Neural cell (in vitro differentiated cells): ENCODE data around the gene ABHD11. TPM values are rescaled to one million over a fixed set of nuclear protein-coding genes. Genes with fewer than 3 reads are reported as not detected.

Experiments used
- H2AFZ ChIP-seq: fragments of 200-600, 300-800 bp; sonication (generic), shearing (Covaris generic); 2 replicates; pipeline ENCODE4 v1.6.0; 2014; ENCODE audit warnings: low read depth, mild to moderate bottlenecking, antibody characterized with exemption, low read length, moderate library complexity
- H3F3A ChIP-seq: fragments of 200-600 bp; shearing (Covaris generic); 2 replicates; pipeline ENCODE4 v1.6.1; 2016; ENCODE audit warnings: mild to moderate bottlenecking, moderate library complexity, mixed read lengths, antibody characterized with exemption, low read length; ENCODE audit not compliant: insufficient read depth, poor library complexity, severe bottlenecking
- H3K27ac ChIP-seq: fragments of 200-600, 300-800 bp; sonication (generic), shearing (Covaris generic); 2 replicates; pipeline ENCODE4 v1.5.1; 2014; ENCODE audit warnings: mild to moderate bottlenecking, low read length, moderate library complexity
- H3K27me3 ChIP-seq: fragments of 300-800, 200-600 bp; sonication (generic), shearing (Covaris generic); 2 replicates; pipeline ENCODE4 v1.6.0; 2014; ENCODE audit warnings: mild to moderate bottlenecking, low read depth, low read length, moderate library complexity; ENCODE audit not compliant: insufficient read depth
- H3K36me3 ChIP-seq: fragments of 300-800, 200-600 bp; sonication (generic), shearing (Covaris generic); 2 replicates; pipeline ENCODE4 v1.5.1; 2014; ENCODE audit warnings: mild to moderate bottlenecking, antibody characterized with exemption, low read length, moderate library complexity; ENCODE audit not compliant: insufficient read depth
- H3K4me2 ChIP-seq: fragments of 300-800, 200-600 bp; sonication (generic), shearing (Covaris generic); 2 replicates; pipeline ENCODE4 v1.6.0; 2014; ENCODE audit warnings: mild to moderate bottlenecking, low read length
- H3K4me3 ChIP-seq: fragments of 300-800, 200-600 bp; sonication (generic), shearing (Covaris generic); 2 replicates; pipeline ENCODE4 v1.5.1; 2014; ENCODE audit warnings: mild to moderate bottlenecking, low read length, moderate library complexity
- H3K79me2 ChIP-seq: fragments of 200-600 bp; shearing (Covaris generic); replicated peaks from 2 replicates; pipeline ENCODE4 v1.6.0; 2014; ENCODE audit warnings: mild to moderate bottlenecking, low read length, moderate library complexity; ENCODE audit not compliant: insufficient read depth
- H3K9ac ChIP-seq: fragments of 300-800, 200-600 bp; sonication (generic), shearing (Covaris generic); 2 replicates; pipeline ENCODE4 v1.6.1; 2016; ENCODE audit warnings: mild to moderate bottlenecking, low read length, mixed read lengths
- H3K9me2 ChIP-seq: fragments of 200-600 bp; shearing (Covaris generic); 2 replicates; pipeline ENCODE4 v1.6.1; 2016; ENCODE audit warnings: mild to moderate bottlenecking, low read length, mixed read lengths; ENCODE audit not compliant: insufficient read depth
- H3K9me3 ChIP-seq: fragments of 200-600, 300-800 bp; sonication (generic), shearing (Covaris generic); 2 replicates; pipeline ENCODE4 v1.6.1; 2016; ENCODE audit warnings: mild to moderate bottlenecking, mixed run types, low read length, moderate library complexity, mixed read lengths
- H4K20me1 ChIP-seq: fragments of 200-600 bp; shearing (Covaris generic); 2 replicates; pipeline ENCODE4 v1.6.1; 2016; ENCODE audit warnings: mild to moderate bottlenecking, mixed run types; ENCODE audit not compliant: insufficient read depth
- EP300 ChIP-seq: fragments of 450-650 bp; conservative IDR thresholded peaks from 2 replicates; pipeline ENCODE4 v1.6.1; 2014; ENCODE audit warnings: antibody characterized with exemption, mild to moderate bottlenecking, moderate library complexity; ENCODE audit not compliant: poor library complexity, severe bottlenecking
- EZH2 ChIP-seq: fragments of 200-600, 300-800 bp; shearing (Covaris generic), sonication (generic); IDR thresholded peaks from 2 replicates; pipeline ENCODE4 v1.6.1; 2014; ENCODE audit warnings: antibody characterized with exemption, low read length, borderline replicate concordance, mild to moderate bottlenecking; ENCODE audit not compliant: insufficient read depth, poor library complexity, severe bottlenecking
- MXI1 ChIP-seq: fragments of 450-650 bp; conservative IDR thresholded peaks from 2 replicates; pipeline ENCODE4 v1.6.1; 2014; ENCODE audit warnings: antibody characterized with exemption, mild to moderate bottlenecking; ENCODE audit not compliant: poor library complexity, severe bottlenecking
- POLR2AphosphoS5 ChIP-seq: IDR thresholded peaks from 2 replicates; pipeline ENCODE4 v1.6.1; 2012
- RAD21 ChIP-seq: fragments of 450-650 bp; conservative IDR thresholded peaks from 2 replicates; pipeline ENCODE4 v1.6.1; 2014; ENCODE audit warnings: antibody characterized with exemption, mild to moderate bottlenecking, moderate library complexity
- SMC3 ChIP-seq: fragments of 450-650 bp; conservative IDR thresholded peaks from 2 replicates; pipeline ENCODE4 v1.6.1; 2014; ENCODE audit warnings: antibody characterized with exemption, mild to moderate bottlenecking, moderate library complexity; ENCODE audit not compliant: poor library complexity
- TAF1 ChIP-seq: IDR thresholded peaks from 2 replicates; pipeline ENCODE4 v1.6.1; 2012; ENCODE audit warnings: low read depth
- polyA plus RNA-seq: library from polyadenylated mRNA; depleted of rRNA; stranded (reverse); fragments of >200 nt; gene quantifications from 2 replicates; pipeline ENCODE4 v1.2.3, GENCODE V29; 2014
- TF ChIP-seq, protein P1 (sequence below): fragments of 450-650 bp; IDR thresholded peaks from 2 replicates; pipeline ENCODE4 v1.5.1; 2014; ENCODE audit warnings: antibody characterized with exemption, mild to moderate bottlenecking, moderate library complexity; ENCODE audit not compliant: poor library complexity, severe bottlenecking
- TF ChIP-seq, protein P2 (sequence below): IDR thresholded peaks from 2 replicates; pipeline ENCODE4 v1.6.1; 2012; ENCODE audit warnings: borderline replicate concordance

The ABHD11 gene
- polyA plus RNA-seq, 1 donor from 2014 or later = 26.0 TPM

DNA sequence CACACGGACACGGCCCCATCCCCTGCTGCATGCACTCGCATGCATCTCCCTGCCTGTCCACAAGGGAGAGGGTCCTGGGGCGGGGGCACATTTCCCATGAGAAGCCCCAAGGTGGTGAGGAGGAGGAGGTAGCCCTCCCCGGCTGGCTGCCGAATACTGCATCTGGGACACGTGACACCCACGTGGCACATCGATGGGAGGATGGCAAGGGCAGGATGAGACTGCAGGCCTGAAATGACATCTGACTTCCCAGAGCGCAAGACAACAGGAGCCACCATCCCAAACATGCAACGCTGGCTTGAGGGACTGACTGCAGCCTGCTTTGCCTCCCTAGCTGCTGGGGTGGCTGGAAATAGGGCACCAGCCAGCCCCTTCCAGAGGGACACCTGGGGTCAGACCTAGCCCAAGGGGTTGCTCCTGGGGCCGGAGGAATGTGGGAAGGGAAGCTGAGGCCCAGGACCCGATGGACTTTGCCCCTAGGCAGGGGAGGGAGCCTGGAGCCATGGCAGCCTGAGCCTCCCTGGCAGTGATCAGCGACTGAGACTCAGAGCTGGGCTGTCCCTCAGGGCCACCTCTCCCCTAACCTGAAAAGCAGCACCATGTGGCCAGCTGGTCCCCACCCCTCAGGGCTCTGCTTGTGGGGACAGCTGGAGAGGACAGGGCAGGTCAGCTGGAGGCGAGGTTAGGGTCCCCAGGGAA lies 39.1 kb downstream of the ABHD11 start:
- no peak overlapping the region for H3K9ac ChIP-seq
- no peak overlapping the region for H3K27ac ChIP-seq
- H3K9me3 ChIP-seq = no peaks in the 10 kb centered on the region
- TF ChIP-seq EP300 = no peak
- no peak for TF ChIP-seq TAF1
- no peak for TF ChIP-seq POLR2AphosphoS5
- TF ChIP-seq, protein P1, sequence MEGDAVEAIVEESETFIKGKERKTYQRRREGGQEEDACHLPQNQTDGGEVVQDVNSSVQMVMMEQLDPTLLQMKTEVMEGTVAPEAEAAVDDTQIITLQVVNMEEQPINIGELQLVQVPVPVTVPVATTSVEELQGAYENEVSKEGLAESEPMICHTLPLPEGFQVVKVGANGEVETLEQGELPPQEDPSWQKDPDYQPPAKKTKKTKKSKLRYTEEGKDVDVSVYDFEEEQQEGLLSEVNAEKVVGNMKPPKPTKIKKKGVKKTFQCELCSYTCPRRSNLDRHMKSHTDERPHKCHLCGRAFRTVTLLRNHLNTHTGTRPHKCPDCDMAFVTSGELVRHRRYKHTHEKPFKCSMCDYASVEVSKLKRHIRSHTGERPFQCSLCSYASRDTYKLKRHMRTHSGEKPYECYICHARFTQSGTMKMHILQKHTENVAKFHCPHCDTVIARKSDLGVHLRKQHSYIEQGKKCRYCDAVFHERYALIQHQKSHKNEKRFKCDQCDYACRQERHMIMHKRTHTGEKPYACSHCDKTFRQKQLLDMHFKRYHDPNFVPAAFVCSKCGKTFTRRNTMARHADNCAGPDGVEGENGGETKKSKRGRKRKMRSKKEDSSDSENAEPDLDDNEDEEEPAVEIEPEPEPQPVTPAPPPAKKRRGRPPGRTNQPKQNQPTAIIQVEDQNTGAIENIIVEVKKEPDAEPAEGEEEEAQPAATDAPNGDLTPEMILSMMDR = no peak
- TF ChIP-seq EZH2 = no peak
- TF ChIP-seq, protein P2, sequence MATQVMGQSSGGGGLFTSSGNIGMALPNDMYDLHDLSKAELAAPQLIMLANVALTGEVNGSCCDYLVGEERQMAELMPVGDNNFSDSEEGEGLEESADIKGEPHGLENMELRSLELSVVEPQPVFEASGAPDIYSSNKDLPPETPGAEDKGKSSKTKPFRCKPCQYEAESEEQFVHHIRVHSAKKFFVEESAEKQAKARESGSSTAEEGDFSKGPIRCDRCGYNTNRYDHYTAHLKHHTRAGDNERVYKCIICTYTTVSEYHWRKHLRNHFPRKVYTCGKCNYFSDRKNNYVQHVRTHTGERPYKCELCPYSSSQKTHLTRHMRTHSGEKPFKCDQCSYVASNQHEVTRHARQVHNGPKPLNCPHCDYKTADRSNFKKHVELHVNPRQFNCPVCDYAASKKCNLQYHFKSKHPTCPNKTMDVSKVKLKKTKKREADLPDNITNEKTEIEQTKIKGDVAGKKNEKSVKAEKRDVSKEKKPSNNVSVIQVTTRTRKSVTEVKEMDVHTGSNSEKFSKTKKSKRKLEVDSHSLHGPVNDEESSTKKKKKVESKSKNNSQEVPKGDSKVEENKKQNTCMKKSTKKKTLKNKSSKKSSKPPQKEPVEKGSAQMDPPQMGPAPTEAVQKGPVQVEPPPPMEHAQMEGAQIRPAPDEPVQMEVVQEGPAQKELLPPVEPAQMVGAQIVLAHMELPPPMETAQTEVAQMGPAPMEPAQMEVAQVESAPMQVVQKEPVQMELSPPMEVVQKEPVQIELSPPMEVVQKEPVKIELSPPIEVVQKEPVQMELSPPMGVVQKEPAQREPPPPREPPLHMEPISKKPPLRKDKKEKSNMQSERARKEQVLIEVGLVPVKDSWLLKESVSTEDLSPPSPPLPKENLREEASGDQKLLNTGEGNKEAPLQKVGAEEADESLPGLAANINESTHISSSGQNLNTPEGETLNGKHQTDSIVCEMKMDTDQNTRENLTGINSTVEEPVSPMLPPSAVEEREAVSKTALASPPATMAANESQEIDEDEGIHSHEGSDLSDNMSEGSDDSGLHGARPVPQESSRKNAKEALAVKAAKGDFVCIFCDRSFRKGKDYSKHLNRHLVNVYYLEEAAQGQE = no peak
- no peak for TF ChIP-seq RAD21
- TF ChIP-seq MXI1 = no peak
- H3K4me3 ChIP-seq = no peak overlapping the region
- H3K9me2 ChIP-seq = no peaks in the 10 kb centered on the region
- H4K20me1 ChIP-seq = no peaks in the 10 kb centered on the region
- H3K27me3 ChIP-seq = no peaks in the 10 kb centered on the region
- H2AFZ ChIP-seq = no peak overlapping the region
- H3F3A ChIP-seq = no peaks in the 10 kb centered on the region
- no peak overlapping the region for H3K4me2 ChIP-seq
- no peaks in the 10 kb centered on the region for H3K79me2 ChIP-seq
- H3K36me3 ChIP-seq = no peaks in the 10 kb centered on the region

DNA sequence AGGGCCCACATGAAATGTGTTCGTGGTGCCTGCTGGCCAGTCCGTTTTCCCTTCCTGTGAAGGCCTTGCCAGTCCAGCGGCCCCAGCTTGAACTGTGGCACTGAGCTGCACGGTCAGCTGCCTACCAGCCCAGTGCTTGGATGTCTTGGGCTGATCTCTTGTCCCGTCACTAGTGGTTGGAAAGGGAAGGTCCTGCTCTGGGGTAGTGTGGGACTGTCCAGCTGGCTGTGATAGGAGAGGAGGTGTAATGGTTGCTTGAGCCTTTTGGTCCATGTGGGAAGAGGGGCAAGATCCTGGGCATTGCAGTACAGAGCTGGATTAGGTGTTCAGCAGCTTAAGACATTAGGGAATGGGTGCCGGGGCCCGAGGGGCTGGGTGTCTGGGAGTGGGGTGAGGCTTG lies 40.2 kb downstream of the ABHD11 start:
- Histone ChIP-seq H3K9ac (no peak overlapping the region), H3K36me3 (no peaks in the 10 kb centered on the region), H3K27me3 (no peaks in the 10 kb centered on the region), H3K79me2 (no peaks in the 10 kb centered on the region), H3K4me2 (no peak overlapping the region), H3K27ac (no peak overlapping the region), H2AFZ (no peak overlapping the region), H3K4me3 (no peak overlapping the region), H3K9me2 (no peaks in the 10 kb centered on the region), H3F3A (no peaks in the 10 kb centered on the region), H3K9me3 (no peaks in the 10 kb centered on the region), H4K20me1 (no peaks in the 10 kb centered on the region)
- TF ChIP-seq POLR2AphosphoS5 = no peak
- TF ChIP-seq MXI1 = no peak
- TF ChIP-seq, protein P1 = no peak
- TF ChIP-seq, protein P2 = no peak
- no peak for TF ChIP-seq RAD21
- no peak for TF ChIP-seq SMC3
- no peak for TF ChIP-seq EP300
- TF ChIP-seq EZH2 = no peak
- no peak for TF ChIP-seq TAF1
